NCI-H748 treated with DMSO at 0.1 percent for 48 hours (cell line): ENCODE results near the gene DTD1.
A peak's percentile ranks its signal among the peaks of the same experiment; 100 is the strongest.
"Not testable (repeated sequence)": the region's sequence is repeated elsewhere in the genome, so short reads cannot be mapped to it uniquely, and the experiment has no call there.

ENCODE experiments used
- DNase-seq: peaks from one replicate; lab custom pipeline; 2025; lab: John Stamatoyannopoulos, UW

The DTD1 gene

GRCh38 chr20:18743665-18744440 lies 156.0 kb downstream of the DTD1 start:
- no peak for DNase-seq

DNA sequence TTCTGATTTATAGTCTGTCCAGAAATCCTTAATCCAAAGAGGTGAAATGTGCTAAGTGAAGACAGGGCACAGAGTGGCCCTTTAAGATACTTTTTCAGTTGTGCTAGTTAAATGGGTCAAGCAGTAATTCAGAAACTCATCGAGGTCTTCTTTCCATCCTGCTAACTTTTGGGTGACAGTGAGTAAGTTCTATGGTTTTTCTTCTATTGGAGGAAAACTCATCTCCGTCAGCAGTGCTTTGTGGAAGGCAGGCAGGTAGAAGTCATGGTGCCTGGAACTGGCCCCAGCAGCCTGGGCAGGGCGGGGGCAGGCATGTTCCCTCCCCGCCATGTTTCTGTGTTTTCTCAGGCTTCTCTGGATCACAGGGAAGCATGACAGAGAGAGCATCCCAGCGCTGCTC lies 159.2 kb downstream of the DTD1 start:
- no peak for DNase-seq

DNA sequence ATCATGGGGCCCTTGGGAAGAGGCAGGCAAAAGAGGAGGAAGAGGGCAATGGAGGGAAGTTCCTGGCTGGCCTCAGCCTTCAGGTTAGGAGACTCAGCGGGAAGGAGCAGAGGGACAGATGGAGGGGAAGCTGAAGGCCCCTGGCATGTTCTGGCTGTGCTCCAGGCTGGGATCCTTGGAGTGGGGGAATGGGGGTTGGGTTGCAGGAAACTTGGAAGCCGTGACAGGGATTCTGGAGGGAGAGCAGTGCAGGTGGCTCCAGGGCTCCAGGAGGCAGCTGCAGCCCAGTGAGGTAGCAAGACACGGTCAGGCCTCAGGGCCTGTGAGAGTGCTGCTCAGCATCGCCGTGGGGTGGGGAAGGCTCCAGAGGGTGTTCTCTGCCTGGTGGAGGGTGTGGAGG lies 161.1 kb downstream of the DTD1 start:
- no peak for DNase-seq

DNA sequence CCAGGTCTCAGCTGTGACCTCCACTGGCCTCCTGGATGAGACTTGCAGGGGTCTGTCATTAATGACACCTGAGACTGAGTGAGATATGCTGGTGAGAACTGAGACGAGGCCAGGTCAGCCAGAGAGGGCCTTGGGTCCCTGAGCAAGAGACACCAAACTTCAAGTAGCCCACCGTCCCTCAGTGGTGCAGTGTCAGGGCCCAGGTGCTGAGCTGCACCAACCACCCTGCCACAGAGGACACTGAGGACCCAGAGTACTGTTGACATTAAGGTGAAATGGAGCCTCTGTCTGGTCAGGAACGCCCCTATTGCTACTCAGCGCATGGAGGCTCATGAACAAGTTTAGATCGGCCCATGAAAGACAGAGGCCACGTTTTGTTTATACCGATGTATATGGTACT lies 161.7 kb downstream of the DTD1 start:
- DNase-seq, result no peak

DNA sequence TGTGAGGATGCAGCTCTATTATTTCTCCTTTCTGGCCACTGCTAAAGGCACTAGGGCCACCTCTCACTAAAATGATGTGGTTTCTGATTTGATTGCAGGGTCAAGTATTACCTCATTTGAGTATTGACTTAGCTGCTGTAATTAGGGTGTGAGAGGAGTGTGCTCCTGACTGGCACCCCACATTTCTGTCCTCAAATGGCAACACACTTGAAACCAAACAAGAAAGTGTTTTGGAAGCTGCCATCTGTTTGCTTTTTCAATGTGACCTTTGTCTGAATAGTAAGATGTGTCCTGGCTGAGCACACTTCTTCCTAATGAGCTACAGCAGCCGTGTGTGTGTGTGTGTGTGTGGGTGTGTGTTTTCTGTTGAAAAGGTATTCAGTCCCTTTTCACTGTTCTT lies 162.9 kb downstream of the DTD1 start:
- peak; percentile 54 for DNase-seq

DNA sequence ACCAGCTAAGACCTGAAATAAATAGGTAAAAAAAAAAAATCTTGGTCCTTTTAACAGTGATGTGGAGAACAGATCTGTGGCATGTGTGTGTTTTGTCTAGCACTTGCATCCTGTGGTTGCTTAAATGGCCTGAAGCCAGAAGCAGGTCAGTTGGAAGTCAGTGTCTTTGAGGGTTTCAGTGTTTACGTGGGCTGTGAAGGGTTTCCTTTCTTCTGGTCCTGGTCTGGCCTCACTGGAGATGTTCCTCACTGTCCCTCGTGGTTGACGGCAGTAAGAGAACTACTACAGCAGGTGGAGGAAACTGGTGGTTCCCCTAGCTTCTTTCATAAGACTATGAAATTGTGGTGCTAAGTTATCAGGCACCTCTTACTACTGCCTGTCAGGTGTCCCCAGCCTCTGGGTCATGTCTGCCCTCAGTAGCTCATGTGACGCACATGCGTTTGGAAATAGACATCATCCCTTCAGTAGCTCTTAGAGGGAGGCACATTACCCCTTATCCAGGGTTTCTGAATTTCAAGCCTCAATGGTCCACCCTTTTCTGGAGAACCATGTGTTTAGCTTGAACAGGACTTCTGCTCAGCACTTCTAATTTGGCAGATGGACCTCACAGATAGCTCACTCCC lies 166.3 kb downstream of the DTD1 start:
- DNase-seq, result no peak

GRCh38 chr20:18754653-18755045 lies 166.8 kb downstream of the DTD1 start:
- no peak for DNase-seq

- DNase-seq, result not testable (repeated sequence)
Measured at GRCh38 chr20:18760852-18761251, 173.0 kb downstream of the DTD1 start.

DNA sequence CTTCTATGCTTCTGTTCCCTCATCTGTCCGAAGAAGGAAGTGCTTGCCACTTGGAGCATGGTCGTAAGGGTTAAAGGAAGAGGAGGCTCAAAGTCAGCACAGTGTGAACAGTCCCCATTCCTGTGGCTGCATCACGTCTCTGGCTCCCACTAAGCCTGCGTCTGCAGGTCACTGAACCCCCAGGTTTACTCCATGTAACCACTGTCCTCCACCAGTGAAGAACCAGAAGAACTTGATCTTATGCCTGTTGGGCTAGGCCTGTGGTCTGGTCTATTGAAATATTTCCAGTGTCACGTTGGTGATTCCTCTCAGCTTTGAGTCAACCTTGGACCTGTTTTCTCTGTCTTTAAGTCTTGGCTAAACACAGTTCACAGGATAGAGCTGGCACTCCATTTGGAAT lies 179.8 kb downstream of the DTD1 start:
- no peak for DNase-seq

- DNase-seq, result no peak
Measured at GRCh38 chr20:18773566-18773965, 185.7 kb downstream of the DTD1 start.

DNA sequence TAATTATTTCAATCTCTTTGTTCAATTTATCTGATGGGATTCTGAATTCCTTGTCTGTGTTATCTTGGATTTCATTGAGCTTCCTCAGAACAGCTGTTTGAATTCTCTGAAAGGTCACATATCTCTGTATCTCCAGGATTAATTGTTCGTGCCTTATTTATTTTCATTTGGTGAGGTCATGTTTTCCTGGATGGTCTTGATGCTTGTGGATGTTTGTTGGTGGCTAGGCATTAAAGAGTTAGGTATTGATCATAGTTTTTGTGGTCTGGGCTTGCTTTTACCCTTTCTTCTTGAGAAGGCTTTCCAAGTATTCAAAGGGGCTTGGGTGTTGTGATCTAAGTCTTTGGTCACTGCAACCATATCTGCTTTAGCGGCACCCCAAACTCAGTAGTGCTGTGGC lies 186.4 kb downstream of the DTD1 start:
- DNase-seq, result no peak

DNA sequence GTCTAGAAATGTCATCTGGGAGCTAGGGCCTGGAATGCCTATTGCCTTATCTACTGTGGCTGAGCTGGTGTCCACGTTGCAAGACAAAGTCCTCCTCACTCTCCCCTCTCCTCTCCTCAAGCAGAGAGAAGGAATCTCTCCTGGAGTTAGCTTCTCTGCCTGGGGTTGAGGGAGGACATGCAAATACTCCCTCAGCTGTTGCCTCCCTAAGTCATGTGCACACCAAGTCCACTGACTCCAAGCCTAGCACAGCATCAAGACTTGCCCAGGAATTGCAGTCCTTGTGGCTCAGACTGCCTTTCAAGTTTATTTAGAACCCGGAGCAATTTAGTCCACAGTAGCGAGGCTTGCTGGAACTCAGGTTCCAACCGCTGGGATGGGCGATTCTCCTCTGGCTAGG lies 187.8 kb downstream of the DTD1 start:
- no peak for DNase-seq

- DNase-seq, result no peak
Measured at GRCh38 chr20:18778690-18779392, 191.0 kb downstream of the DTD1 start.

DNA sequence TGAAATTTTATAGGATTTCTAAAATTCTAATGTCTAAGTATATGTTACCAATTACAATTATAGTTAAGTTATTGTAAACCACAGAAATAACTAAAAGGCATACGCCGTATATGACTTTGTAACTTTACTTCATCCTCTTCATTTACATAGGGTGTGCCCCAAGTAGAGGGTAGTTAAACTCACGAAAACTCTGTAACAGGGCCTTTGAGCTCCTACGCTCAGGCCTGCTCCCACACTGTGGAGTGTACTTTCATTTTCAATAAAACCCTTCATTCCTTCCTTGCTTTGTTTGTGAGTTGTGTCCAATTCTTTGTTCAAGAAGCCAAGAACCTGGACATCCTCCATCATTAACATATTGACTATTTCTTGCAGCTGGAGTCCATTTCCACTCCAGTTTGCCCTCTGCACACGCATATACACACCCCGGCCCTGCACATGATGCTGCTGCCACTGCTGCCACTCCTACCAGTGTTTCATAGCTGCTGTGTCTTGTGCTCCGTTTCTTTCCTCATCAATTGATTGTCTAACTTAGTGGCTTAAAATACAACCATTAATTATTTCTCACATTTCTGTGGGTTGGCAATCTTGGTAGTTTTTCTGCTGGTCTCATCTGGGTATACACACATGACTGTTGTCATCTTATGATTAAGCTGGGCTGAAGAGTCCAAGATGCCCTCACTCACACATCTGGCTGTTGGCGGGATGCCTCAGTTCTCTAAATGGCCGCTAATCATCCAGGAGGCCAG lies 192.7 kb downstream of the DTD1 start:
- no peak for DNase-seq

- no peak for DNase-seq
Measured at GRCh38 chr20:18781509-18781908, 193.7 kb downstream of the DTD1 start.

DNA sequence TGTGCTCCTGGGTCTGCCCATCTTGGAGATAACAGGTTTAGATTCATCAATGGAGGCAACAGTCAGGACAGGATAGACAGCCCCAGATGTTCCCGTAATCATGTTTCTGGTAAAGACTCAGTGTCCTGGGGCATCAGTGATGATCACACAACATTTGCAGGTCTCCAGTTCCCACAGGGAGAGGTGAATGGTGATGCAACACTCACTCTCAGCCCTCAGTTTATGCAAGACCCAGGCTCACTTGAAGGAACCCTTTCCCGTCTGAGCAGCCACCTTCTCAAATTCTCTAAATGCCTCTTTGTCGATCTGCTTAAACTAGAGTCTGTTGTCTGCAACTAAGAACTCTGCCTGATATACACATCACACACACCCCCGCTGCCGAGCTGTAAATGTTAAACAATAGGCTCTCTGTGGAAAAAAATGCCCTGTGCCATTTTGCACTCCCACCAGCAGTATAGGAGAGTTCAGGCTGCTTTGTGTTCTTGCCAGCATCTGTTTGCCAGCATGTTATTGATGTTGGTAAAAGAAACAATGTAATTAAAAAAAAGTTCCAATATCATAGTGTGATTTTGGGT lies 195.6 kb downstream of the DTD1 start:
- no peak for DNase-seq

DNA sequence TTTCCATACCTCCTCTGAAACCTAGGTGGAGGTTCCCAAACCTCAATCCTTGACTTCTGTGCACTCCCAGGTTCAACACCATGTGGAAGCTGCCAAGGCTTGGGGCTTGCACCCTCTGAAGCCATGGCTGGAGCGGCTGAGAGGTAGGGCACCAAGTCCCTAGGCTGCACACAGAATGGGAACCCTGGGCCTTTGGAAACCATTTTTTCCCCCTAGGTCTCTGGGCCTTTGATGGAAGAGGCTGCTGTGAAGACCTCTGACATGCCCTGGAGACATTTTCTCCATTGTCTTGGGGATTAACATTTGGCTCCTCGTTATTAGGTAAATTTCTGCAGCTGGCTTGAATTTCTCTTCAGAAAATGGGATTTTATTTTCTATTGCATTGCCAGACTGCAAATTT lies 199.2 kb downstream of the DTD1 start:
- not testable (repeated sequence) for DNase-seq

DNA sequence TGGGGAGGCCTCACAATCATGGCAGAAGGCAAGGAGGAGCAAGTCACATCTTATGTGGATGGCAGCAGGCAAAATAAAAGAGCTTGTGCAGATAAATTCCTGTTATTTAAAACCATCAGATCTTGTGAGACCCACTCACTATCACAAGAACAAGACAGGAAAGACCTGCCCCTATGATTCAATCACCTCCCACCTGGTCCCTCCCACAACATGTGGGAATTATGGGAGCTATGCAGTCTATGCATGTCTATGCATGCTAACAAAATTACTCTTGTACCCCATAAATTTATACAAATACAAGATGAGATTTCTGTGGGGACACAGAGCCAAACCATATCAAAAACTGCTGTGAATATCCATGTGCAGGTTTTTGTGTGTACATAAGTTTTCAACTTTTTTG lies 200.2 kb downstream of the DTD1 start:
- no peak for DNase-seq

DNA sequence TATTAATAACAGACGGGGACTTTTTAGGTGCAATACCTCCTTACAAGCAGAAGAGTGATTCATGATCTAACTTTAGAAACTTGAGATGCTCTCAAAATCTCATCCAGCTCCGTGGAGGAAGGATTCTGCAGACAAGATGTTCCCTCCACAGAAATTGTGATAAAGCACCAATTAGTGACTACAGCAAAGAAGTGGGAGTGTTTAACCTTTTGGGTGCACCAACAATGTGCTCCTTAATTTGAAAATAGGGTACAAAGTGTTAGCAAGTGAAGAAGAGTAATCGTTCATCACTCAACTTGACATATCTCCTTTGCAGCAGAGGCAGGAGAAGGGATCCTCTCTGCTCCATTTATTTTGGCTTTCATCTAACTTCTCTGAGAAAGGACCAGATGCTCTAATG lies 202.9 kb downstream of the DTD1 start:
- no peak for DNase-seq

DNA sequence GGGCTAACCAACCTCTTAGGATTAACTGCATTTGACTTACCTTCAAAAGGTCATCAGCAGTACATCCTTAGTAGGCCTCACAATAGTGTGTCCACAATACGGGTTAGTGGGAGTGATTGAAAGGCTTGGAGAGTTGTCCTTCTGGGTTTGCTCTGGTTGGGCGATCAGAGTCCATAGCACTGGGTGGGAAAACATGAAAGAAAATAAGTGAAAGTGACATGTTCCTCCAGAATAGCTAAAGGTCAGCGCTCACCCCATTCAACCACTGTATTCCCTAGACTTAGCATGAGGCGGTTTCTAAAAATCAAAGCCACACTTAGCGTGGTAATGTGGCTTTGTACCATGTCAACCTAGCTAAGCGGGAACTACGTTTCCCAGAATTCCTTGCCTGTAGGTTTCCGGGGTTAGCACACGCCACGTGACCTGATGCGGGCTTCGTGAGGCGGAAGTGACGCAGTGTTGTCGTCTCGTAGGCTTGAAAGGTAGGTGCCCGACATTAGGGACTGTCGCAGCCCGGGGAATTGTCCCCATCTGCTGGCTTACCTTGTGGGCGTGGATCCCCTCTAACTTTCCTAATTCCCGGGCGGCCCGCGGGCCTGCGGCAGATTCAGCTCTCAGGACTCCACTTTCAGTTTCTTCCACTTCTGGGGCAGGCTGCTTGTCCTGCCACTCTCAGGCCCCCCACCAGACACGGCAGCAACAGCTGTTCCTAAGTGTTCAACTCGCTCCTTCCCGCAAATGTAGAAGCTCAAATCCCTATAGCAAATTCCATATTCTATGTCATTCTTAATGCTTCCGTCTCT lies 206.0 kb downstream of the DTD1 start:
- peak; percentile 92 for DNase-seq

GRCh38 chr20:18794428-18794787 lies 206.6 kb downstream of the DTD1 start:
- no peak for DNase-seq
